ENCODE measurements around the gene MUC5AC. TPM values are rescaled to one million over a fixed set of nuclear protein-coding genes. Genes with fewer than 3 reads are reported as not detected.

The MUC5AC gene, protein sequence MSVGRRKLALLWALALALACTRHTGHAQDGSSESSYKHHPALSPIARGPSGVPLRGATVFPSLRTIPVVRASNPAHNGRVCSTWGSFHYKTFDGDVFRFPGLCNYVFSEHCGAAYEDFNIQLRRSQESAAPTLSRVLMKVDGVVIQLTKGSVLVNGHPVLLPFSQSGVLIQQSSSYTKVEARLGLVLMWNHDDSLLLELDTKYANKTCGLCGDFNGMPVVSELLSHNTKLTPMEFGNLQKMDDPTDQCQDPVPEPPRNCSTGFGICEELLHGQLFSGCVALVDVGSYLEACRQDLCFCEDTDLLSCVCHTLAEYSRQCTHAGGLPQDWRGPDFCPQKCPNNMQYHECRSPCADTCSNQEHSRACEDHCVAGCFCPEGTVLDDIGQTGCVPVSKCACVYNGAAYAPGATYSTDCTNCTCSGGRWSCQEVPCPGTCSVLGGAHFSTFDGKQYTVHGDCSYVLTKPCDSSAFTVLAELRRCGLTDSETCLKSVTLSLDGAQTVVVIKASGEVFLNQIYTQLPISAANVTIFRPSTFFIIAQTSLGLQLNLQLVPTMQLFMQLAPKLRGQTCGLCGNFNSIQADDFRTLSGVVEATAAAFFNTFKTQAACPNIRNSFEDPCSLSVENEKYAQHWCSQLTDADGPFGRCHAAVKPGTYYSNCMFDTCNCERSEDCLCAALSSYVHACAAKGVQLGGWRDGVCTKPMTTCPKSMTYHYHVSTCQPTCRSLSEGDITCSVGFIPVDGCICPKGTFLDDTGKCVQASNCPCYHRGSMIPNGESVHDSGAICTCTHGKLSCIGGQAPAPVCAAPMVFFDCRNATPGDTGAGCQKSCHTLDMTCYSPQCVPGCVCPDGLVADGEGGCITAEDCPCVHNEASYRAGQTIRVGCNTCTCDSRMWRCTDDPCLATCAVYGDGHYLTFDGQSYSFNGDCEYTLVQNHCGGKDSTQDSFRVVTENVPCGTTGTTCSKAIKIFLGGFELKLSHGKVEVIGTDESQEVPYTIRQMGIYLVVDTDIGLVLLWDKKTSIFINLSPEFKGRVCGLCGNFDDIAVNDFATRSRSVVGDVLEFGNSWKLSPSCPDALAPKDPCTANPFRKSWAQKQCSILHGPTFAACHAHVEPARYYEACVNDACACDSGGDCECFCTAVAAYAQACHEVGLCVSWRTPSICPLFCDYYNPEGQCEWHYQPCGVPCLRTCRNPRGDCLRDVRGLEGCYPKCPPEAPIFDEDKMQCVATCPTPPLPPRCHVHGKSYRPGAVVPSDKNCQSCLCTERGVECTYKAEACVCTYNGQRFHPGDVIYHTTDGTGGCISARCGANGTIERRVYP (N-terminal part only)
- 1.9 to 4.1 TPM (median 3.2 TPM) in 5 replicates for total RNA-seq (2022; extraction: Qiagen RNA extraction)

DNA sequence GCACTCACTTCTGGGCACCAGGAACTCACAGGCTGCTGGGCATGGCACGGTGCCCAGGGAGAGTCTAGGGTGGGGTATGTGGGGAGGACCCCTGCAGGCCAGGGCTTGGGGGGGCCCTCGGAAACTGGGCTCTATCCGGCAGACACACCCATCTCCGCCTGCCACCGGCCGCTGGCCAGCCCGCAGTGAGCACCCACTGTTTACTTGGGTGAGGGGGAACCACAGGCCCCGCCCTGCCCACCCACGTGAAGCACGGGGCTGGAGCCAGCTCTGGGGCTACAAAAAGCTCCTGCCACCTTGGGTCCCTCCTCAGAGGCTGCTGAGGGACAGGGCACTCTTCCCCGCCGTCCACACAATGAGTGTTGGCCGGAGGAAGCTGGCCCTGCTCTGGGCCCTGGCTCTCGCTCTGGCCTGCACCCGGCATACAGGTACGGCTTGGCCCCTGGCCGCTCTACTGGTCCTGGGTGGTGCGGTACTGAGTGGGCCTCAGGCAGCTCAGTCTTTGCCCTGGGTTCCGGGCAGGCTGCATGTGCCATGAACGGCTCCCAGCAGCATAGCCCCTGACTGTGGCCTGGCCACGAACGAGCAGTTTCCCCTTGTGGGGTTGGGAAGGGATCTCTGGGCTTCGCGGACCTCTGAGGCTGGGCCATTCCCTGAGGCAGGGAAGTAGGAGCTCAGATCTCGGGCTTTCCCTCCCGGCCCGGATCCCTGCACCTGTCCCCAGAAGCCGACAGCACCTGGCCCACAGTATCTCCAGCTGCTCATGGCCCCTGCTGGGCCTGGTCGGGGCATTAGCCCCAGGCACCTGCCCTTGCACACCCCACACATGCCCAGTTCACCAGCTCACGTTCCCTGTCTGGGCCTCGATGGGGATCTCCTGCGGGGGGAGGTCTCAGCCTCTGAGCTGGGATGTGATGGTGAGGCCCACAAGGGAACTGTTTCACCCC lies at the start of gene MUC5AC:
MUC5AC (plus strand) TSS at position 309 of the 947 bp plus-strand sequence; CDS start at position 356, 47 bp downstream.

DNA sequence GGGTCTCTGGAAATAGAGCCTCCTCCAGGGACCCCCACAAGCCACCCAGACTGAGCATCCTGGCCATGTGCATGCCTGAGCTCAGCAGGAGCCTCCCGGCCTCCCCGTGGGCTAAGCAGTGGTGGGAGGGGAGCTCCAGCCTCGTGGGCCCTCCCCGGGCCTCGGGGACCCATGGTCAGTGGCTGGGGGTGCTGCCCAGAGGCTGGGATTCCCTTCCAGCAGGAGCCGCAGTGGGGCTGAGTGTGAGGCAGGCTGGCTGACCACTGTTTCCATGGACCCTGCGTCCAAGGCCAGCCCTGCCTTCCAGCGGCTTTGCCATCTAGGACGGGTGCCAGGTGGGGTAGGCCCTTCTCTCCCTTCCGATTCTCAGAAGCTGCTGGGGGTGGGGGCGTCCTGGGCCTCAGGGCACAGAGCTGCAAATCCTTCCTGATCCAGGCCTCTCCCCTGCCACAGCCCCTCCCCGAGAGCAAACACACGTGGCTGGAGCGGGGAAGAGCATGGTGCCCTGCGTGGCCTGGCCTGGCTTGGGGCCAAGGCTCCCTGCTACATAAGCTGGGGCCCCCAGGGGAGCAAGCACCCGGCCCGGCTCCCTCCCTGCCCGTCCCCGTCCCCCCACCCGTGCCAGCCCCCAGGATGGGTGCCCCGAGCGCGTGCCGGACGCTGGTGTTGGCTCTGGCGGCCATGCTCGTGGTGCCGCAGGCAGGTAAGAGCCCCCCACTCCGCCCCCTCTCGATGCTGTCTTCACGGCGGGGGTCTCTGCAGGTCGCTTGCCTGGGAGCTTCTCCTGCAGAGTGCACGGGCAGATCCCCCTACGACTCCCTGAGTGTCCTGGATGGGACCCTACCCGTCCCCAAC lies 65.0 kb downstream of the MUC5AC start, which contains the start of gene MUC5B:
MUC5B (plus strand) TSS at position 576 of the 855 bp plus-strand sequence; CDS start at position 634, 58 bp downstream.

Other genes with a start within 250 kb of the MUC5AC start
- gene CHID1, start 247.1 kb upstream of the MUC5AC start, total RNA-seq (2022; extraction: Qiagen RNA extraction) = 70.5 to 81.8 TPM (median 78.9 TPM) in 5 replicates
- 32.5 to 38.3 TPM (median 37.2 TPM) in 5 replicates for gene AP2A2, start 232.1 kb upstream of the MUC5AC start, total RNA-seq (2022; extraction: Qiagen RNA extraction)
- gene MUC6, start 121.2 kb upstream of the MUC5AC start, total RNA-seq (2022; extraction: Qiagen RNA extraction) = 0.01 to 0.02 TPM (median 0.01 TPM) in 3 of 5 replicates, not detected in the others
- 0.14 to 0.97 TPM (median 0.27 TPM) in 5 replicates for gene MUC2, start 83.1 kb upstream of the MUC5AC start, total RNA-seq (2022; extraction: Qiagen RNA extraction)
- 2.4 to 4.2 TPM (median 3.0 TPM) in 5 replicates for gene MUC5B, start 65.1 kb downstream of the MUC5AC start, total RNA-seq (2022; extraction: Qiagen RNA extraction)
- 39.2 to 59.0 TPM (median 55.0 TPM) in 5 replicates for gene TOLLIP, start 151.7 kb downstream of the MUC5AC start, total RNA-seq (2022; extraction: Qiagen RNA extraction)
- 5.4 to 8.3 TPM (median 6.9 TPM) in 5 replicates for gene BRSK2, start 232.0 kb downstream of the MUC5AC start, total RNA-seq (2022; extraction: Qiagen RNA extraction)